Stimulated activated CD4-positive, alpha-beta T cell treated with anti-CD3 and anti-CD28 coated beads, Interleukin-2, amount 100 ng/mL, for 24 hours (primary cell): ENCODE data around the gene TRIM65.
"Not testable (repeated sequence)": the region's sequence is repeated elsewhere in the genome, so short reads cannot be mapped to it uniquely, and the experiment has no call there.

Experiments used
- DNase-seq, 2 donors: peaks; one replicate each; pipeline ENCODE4 v3.0.0-alpha.2; 2020

The TRIM65 gene

GRCh38 chr17:75875182-75875939, 21.4 kb downstream of the TRIM65 start:
- DNase-seq: peak in 1 of 2 donors; percentile 24

DNA sequence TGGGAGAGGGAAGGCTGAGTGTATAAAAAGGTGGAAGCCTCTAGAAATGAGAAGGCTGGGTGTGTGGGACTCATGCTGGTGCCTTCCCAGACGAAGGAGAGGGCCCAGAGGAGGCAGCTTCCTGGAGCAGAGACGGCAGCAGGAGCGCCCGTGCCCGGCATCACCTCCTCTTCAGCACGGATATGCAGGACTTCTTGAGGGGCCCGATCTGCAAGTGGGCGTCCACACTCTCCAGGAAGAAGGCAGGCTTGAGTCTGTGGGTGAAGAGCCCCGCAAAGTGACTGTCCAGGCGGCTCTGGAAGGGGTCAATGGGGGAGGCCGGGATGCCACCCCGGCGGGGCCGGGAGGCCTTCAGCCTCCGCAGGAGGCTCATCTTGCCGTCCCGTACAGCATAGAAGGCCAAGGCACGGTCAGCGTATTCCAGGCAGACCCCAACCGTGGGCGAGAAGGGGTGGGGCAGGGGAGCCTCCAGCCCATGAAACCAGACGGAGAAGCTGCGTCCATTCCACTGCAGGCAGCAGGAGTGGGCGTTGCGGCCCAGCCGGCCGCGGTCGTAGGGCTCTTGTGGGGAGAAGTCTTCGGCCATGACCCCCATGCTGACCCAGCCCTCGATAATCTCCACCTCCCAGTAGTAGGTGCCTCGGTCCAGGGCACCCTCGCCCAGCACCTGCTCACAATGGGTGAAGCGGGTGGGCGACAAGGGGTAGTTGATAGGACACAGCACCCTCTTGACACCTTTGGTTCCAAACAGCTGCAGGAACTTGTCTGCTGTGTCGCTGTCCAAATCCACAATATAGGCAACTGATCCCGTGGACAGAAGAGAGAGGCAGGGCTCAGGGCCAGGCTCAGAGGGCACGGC, 22.2 kb downstream of the TRIM65 start:
- no peak for DNase-seq

DNA sequence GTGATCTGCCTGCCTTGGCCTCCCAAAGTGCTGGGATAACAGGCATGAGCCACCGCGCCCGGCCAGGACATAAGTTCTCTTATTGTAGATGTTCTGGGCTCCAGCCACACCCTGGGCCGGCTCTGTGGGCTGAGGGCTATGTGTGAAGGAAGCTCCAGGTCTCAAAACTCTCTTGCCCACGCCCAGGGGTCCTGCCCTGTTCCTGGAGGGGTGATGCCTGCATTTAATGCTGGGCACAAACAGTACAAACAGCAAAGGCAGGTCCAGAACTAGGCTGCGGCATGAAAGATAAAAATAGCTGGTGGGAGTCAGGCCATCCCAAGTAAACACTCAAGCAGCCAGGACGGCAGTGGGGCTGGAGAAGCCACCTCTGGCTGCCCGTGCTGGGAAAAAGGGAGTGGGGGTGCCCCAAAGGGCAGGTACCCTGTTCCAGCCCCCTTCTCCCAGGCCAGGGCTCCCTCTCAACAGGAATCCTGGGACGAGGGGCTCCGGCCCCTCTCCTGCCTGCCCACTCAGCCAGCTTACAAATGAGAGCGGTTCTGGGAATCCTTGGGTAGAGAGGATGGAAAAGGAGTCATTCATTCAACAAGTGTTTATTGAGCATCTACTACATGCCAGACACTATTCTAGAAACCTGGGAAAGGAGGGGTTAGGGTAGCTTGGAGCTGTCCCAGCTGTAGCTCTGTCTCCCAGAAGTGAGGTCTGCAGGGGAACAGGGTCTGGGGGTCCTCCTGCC, 23.0 kb downstream of the TRIM65 start:
- no peak for DNase-seq

- peak; percentile 28 to 49 for DNase-seq
Observed at GRCh38 chr17:75872434-75873351, 24.1 kb downstream of the TRIM65 start.

DNA sequence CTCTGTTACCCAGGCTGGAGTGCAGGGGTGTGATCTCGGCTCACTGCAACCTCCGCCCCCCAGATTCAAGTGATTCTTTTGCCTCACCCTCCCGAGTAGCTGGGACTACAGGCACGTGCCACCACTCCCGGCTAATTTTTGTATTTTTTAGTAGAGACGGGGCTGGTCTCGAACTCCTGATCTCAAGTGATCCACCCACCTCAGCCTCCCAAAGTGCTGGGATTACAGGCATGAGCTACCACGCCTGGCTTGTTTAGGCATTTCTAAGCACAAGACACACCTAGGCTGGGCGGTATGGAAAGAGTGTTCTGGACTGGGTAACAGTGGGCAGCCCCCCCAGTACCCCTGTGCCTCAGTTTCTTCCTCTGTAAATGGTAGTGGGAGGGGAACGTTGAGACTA, 26.5 kb downstream of the TRIM65 start:
- DNase-seq: not testable (repeated sequence)

GRCh38 chr17:75869282-75870141, 27.2 kb downstream of the TRIM65 start:
- no peak for DNase-seq

DNA sequence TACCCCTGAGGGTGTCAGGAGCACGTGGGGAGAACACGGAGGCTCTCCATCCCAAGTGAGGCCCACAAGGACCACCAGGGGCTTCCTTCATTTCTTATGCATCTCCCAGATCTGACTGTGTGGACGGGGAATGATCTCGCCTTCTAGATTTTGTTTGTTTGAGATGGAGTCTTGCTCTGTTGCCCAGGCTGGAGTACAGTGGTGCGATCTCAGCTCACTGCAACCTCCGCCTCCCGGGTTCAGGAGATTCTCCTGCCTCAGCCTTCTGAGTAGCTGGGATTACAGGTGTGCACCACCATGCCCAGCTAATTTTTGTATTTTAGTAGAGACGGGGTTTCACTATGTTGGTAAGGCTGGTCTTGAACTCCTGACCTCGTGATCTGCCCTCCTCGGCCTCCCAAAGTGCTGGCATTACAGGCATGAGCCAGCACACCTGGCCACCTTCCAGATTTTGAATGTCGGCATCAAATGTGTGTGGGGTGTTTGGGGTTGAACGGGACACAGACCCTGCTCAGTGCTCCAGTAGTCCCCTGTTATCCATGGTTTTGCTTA, 27.9 kb downstream of the TRIM65 start:
- DNase-seq: not testable (repeated sequence)

GRCh38 chr17:75865404-75866188, 31.2 kb downstream of the TRIM65 start:
- not testable (repeated sequence) for DNase-seq

DNA sequence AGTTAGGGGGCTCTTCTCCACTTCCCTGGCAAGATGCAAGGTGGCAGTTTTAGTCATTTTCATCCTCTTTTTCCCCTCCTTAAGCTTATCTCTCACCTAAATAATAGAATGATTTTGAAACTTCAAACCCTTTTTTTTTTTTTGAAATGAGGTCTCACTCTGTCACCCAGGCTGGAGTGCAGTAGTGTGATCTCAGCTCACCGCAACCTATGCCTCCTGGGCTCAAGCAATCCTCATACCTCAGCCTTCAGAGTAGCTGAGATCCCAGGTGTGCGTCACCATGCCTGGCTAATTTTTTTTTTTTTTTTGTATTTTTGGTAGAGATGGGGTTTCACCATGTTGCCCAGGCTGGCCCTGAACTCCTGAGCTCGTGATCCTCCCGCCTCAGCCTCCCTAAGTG, 31.9 kb downstream of the TRIM65 start:
- not testable (repeated sequence) for DNase-seq

DNA sequence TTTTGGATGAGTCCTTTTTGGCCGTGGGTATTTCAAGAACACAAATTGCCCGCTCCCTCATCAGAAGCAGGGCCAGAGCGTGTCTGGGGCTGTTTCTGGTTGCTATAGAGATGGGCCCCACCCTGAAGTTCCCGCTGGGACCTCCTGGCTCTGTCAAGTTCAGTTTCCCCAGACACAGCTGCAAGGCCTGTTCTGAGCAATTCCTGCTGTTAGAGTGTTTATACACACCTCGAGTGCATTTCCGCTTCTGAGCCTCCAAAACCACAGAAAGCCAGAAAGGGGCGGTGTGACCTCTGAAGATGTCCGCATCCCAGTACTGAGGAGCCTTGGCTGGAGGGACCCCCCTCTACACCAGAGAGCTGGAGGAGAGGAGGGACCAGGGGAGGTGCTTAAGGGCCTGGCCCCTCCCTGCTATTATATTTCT, 32.3 kb downstream of the TRIM65 start:
- DNase-seq: peak; percentile 30 to 35

- no peak for DNase-seq
Observed at GRCh38 chr17:75861927-75862317, 34.8 kb downstream of the TRIM65 start.

- DNase-seq: not testable (repeated sequence)
Observed at GRCh38 chr17:75859358-75859757, 37.4 kb downstream of the TRIM65 start.

GRCh38 chr17:75856062-75856756, 40.5 kb downstream of the TRIM65 start:
- DNase-seq: no peak

DNA sequence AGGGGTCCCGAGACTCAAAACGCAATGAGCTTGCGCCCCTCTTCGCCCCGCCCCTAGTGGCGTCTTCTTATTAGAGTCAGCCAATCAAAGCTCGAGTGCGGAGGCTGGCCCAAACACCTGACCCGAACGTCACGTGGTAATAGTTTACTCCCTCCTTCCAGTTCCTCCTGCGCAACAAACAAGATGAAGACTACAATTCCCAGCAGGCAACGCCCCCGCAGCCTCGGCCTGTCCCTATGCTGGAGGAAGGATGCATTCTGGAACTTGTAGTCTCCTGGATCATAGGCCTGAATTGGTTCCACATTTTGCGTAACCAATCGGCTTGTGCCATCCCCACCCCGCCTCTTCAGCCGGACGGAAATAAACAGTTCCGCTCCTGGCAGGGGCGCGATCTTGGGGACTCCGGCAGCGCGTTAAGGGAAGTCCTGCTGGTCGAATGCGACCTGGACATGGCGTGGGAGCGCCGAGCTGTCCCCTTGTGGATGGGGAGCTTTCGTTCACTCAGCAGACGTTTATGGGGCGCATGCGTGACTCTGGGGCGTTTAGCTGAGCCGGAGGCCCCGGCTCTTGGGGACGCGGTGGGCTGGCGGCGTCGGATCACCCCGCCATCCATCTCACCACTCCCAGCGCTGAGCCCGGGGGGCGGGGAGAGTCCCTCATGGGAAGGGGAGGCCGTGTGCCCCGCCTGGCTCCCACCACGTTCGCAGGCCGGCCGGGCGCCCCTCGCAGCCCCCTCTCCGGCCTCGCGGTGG, 41.3 kb downstream of the TRIM65 start, which contains the start of gene WBP2:
Gene WBP2 (minus strand): TSS at position 26 of the 752 bp plus-strand sequence. CDS start 38 bp downstream, outside the sequence.
- peak; percentile 96 to 98 for DNase-seq

GRCh38 chr17:75854881-75855309, 41.9 kb downstream of the TRIM65 start:
- DNase-seq: no peak

DNA sequence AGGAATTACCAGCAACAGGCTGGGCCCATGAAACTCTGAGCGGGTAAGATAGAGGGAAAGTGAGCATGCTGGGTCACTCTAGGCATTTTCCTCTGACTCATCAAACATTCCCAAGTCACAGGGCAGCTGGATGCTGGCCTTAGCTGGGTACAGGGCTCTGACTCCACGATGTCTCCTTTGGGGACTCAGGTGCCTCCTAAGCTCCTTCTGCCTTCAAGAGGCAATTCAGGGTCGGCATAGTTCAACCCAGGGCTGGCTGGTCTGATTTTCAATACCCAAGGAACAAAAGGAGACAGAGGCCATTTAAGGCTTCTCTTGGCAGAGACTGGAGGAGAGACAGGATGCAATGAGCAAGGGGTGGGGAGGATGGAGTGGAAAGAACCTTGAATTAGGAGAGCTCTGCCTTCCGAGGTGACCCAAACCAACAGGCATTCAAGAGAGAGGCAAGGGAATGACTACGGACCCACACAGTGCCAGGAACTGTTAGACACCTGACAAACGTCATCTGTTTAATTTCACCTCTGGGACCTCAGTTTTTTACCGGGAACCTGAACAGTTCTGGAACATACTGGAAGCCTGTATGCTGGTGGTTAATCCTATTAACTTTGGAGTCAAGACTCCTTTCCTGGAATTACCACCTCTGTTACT, 42.5 kb downstream of the TRIM65 start:
- no peak for DNase-seq

- DNase-seq: no peak
Observed at GRCh38 chr17:75853433-75853832, 43.3 kb downstream of the TRIM65 start.

DNA sequence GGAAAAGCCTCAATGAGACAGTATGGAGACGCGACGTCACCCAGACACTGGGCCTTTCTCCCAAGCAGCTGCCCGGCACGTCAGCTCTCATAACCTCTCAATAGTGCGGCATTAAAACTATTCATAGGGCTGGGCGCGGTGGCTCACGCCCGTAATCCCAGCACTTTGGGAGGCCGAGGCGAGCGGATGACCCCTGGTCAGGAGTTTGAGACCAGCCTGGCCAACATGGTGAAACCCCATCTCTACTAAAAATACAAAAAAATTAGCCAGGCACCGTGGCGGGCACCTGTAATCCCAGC, 45.1 kb downstream of the TRIM65 start:
- not testable (repeated sequence) for DNase-seq
